Muscle layer of duodenum (tissue), 2 donors: ENCODE results near the gene LRFN2.

Experiments used
- H3K27ac ChIP-seq: one replicate; pipeline ENCODE4 v1.7.0; 2013; ENCODE audit warnings: mild to moderate bottlenecking, low read length
- H3K27me3 ChIP-seq: one replicate; pipeline ENCODE4 v1.7.0; 2013; ENCODE audit warnings: low read depth, mild to moderate bottlenecking, control low read depth, low read length
- H3K36me3 ChIP-seq, 2 donors: one replicate each; pipeline ENCODE4 v1.7.0; 2013; ENCODE audit warnings: low read length in 2 of 2, control low read depth in 1 of 2, mild to moderate bottlenecking in 1 of 2; ENCODE audit not compliant: insufficient read depth in 2 of 2, control insufficient read depth in 1 of 2
- H3K4me1 ChIP-seq, 2 donors: one replicate each; pipeline ENCODE4 v1.7.0; 2013; ENCODE audit warnings: low read length in 2 of 2, mild to moderate bottlenecking in 2 of 2, control low read depth in 1 of 2, moderate library complexity in 1 of 2; ENCODE audit not compliant: insufficient read depth in 2 of 2, control insufficient read depth in 1 of 2
- H3K4me3 ChIP-seq, 2 donors: one replicate each; pipeline ENCODE4 v1.7.0; 2013; ENCODE audit warnings: low read length in 2 of 2, low read depth in 1 of 2, mild to moderate bottlenecking in 1 of 2
- H3K9me3 ChIP-seq, 2 donors: one replicate each; pipeline ENCODE4 v1.7.0; 2013; ENCODE audit warnings: low read length in 2 of 2, control low read depth in 1 of 2, mild to moderate bottlenecking in 1 of 2; ENCODE audit not compliant: control insufficient read depth in 1 of 2
- donor health status: healthy.

LRFN2 gene

DNA sequence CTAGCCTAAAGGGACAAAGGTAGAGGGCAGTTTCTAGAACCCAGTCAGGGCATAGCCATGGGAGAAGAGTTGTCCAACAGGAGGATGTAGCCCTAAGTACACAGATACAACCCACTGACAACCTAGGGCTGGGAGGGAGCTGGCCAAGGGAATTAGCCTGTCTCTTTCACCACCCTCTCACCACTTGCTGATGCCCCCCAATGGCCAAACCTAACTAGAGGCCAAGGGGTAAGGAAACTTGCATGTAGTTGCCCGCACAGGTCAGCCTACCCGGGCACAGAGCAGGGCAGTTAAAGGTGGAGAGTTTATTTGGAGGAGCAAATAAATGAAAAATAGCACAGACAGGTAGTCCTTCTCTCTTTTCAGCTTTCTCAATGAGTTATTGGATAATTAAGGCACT, 143.3 kb downstream of the LRFN2 start:
- Histone ChIP-seq H3K27ac (no peak overlapping the region), H3K36me3 (no peaks in the 10 kb centered on the region), H3K4me1 (no peaks in the 10 kb centered on the region), H3K27me3 (no peaks in the 10 kb centered on the region), H3K9me3 (no peaks in the 10 kb centered on the region), H3K4me3 (no peak overlapping the region)

- Histone ChIP-seq H3K27ac (no peak overlapping the region), H3K4me1 (no peaks in the 10 kb centered on the region), H3K27me3 (no peaks in the 10 kb centered on the region), H3K36me3 (no peaks in the 10 kb centered on the region), H3K4me3 (no peak overlapping the region), H3K9me3 (no peaks in the 10 kb centered on the region)
Measured at GRCh38 chr6:40442591-40442990, 144.6 kb downstream of the LRFN2 start.

- Histone ChIP-seq H3K27ac (no peak overlapping the region), H3K4me3 (no peak overlapping the region), H3K9me3 (no peaks in the 10 kb centered on the region), H3K36me3 (no peaks in the 10 kb centered on the region), H3K4me1 (no peaks in the 10 kb centered on the region), H3K27me3 (no peaks in the 10 kb centered on the region)
Measured at GRCh38 chr6:40441150-40441549, 146.0 kb downstream of the LRFN2 start.

DNA sequence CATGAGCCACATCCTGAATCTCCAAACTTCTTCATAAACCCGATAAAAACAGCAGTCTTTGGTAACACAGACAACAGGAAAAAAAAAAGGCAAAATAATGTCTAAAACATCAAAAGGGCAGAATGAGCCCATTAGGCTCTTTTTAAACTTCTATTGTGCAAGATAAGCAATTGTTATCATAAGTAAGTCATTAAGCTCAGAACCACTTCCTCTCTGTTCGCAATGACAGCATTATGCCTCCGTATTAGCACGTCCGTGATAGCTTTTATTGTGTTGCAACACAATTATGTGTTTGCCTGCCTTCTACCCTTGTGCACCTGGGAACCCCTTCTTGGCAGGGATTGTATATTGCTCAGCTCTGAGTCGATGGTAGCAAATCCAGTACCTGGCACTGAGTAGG, 147.1 kb downstream of the LRFN2 start:
- H3K4me3 ChIP-seq: no peak overlapping the region
- no peak overlapping the region for H3K27ac ChIP-seq
- no peaks in the 10 kb centered on the region for H3K4me1 ChIP-seq
- no peaks in the 10 kb centered on the region for H3K27me3 ChIP-seq
- H3K9me3 ChIP-seq: no peaks in the 10 kb centered on the region
- H3K36me3 ChIP-seq: no peaks in the 10 kb centered on the region

DNA sequence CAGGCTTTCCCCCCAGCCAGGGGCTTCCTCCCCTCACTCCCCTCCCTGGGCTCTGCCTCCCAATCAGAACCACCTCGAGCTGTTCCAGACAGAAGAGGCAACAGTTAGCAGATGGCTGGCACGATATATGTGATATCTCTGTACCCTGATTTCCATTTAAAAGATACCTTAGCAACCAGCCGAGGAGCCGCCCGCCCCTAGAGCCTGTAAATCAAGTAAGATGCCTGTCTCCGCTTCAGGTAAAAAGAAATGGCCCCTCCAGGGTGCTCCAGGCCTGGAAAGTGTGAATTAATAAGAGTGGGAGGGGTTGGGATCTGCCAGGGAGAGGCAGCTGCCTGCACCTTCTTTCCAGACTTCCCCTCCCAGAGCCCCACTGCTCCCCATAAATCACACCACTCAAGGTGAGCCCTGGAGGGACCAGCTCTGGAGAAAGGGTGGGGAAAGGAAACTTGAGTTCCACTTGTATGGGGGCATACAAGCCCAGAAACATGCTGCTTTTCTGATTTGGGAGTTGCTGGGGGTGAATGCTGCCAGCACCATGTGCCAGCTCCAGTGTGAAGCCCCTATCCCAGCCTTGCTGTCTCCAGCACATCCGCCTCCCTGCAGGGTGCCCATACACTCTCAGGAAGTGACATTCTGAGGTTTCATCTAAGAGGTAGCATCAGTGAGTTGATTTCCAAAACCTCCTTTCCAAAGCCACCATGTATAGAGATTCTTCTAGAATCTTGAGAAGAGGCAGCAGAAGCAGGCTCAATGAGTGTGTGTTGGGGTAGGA, 148.0 kb downstream of the LRFN2 start:
- H3K4me1 ChIP-seq: no peaks in the 10 kb centered on the region
- H3K4me3 ChIP-seq: no peak overlapping the region
- no peaks in the 10 kb centered on the region for H3K9me3 ChIP-seq
- no peaks in the 10 kb centered on the region for H3K36me3 ChIP-seq
- H3K27me3 ChIP-seq: no peaks in the 10 kb centered on the region
- H3K27ac ChIP-seq: no peak overlapping the region

GRCh38 chr6:40438246-40438887, 148.8 kb downstream of the LRFN2 start:
- no peaks in the 10 kb centered on the region for H3K4me1 ChIP-seq
- H3K9me3 ChIP-seq: no peaks in the 10 kb centered on the region
- H3K36me3 ChIP-seq: no peaks in the 10 kb centered on the region
- no peaks in the 10 kb centered on the region for H3K27me3 ChIP-seq
- no peak overlapping the region for H3K4me3 ChIP-seq
- H3K27ac ChIP-seq: no peak overlapping the region

GRCh38 chr6:40437631-40438030, 149.5 kb downstream of the LRFN2 start:
- Histone ChIP-seq H3K4me3 (no peak overlapping the region), H3K27ac (no peak overlapping the region), H3K4me1 (no peaks in the 10 kb centered on the region), H3K36me3 (no peaks in the 10 kb centered on the region), H3K9me3 (no peaks in the 10 kb centered on the region), H3K27me3 (no peaks in the 10 kb centered on the region)

DNA sequence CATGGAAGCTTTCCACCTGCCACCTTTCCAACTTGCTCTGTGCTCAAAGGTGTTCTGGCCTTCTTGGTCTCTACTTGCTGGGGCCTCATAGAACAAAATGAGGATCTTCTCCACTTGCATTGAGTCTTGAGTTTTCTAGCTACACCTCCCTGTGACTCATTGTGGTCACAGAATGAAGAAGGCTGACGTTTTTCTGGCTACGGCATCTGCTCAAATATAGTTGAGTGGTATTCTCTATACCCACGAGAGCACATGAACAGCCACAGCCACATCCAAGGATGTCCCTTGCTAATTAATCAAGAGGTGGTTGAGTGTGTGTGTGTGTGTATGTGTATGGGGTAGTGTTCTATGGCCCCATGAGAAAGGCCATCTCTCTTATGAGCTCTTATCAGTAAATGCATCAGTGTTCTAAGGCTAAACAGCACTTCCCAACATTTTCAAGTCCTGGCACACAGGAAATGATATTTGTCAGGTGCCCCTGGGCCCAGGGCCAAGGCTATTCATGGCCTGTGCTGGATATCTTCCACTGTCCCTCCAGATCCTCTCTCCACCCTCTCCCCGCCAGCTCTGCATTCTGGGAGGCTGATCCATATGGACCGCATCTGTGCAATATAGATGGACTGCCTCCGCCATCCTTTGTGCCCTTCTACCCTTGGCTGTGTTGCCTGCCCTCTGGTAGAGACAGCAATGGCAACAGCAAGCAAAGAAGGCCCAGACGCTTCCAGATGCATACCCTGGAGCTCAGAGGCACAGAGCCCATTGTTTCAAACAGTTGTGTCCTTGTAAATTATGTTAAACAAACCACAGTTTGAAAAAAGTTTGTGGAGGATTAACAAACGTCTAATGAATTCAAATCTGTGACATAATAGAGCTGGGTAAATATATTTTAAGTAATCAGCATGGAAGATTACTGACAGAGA, 150.2 kb downstream of the LRFN2 start:
- no peak overlapping the region for H3K4me3 ChIP-seq
- H3K4me1 ChIP-seq: no peaks in the 10 kb centered on the region
- no peaks in the 10 kb centered on the region for H3K27me3 ChIP-seq
- H3K27ac ChIP-seq: no peak overlapping the region
- H3K36me3 ChIP-seq: no peaks in the 10 kb centered on the region
- no peaks in the 10 kb centered on the region for H3K9me3 ChIP-seq

DNA sequence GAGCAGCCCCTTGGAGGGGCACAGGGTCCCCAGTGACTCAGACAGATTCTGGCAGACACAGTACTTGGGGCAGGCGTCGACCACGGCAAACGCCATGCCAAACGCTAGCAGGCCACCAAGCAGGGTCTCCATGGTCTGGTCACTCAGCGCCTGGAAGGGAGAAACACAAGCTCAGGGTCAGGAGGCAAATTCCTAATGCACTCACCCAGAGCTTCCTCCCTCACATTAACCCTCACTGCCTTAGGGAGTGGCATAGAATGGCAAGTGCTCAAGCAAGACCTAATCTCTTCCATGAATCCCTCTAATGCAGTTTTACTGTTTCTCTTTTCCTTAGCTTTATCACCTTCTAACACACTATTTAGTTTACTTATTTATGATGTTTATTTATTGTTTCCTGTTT, 154.2 kb downstream of the LRFN2 start:
- Histone ChIP-seq H3K27ac (no peak overlapping the region), H3K4me1 (no peaks in the 10 kb centered on the region), H3K4me3 (no peak overlapping the region), H3K27me3 (no peaks in the 10 kb centered on the region), H3K9me3 (no peaks in the 10 kb centered on the region), H3K36me3 (no peaks in the 10 kb centered on the region)

GRCh38 chr6:40431706-40432105, 155.5 kb downstream of the LRFN2 start:
- Histone ChIP-seq H3K27ac (no peak overlapping the region), H3K4me1 (no peaks in the 10 kb centered on the region), H3K27me3 (no peaks in the 10 kb centered on the region), H3K36me3 (no peaks in the 10 kb centered on the region), H3K9me3 (no peaks in the 10 kb centered on the region), H3K4me3 (no peak overlapping the region)

- Histone ChIP-seq H3K27ac (no peak overlapping the region), H3K36me3 (no peaks in the 10 kb centered on the region), H3K4me1 (no peaks in the 10 kb centered on the region), H3K4me3 (no peak overlapping the region), H3K27me3 (no peaks in the 10 kb centered on the region), H3K9me3 (no peaks in the 10 kb centered on the region)
Measured at GRCh38 chr6:40427196-40427595, 160.0 kb downstream of the LRFN2 start.
